ENCODE measurements around the gene MAGEC1.
"Not testable (repeated sequence)": the region's sequence is repeated elsewhere in the genome, so short reads cannot be mapped to it uniquely, and the experiment has no call there.

MAGEC1 gene, protein sequence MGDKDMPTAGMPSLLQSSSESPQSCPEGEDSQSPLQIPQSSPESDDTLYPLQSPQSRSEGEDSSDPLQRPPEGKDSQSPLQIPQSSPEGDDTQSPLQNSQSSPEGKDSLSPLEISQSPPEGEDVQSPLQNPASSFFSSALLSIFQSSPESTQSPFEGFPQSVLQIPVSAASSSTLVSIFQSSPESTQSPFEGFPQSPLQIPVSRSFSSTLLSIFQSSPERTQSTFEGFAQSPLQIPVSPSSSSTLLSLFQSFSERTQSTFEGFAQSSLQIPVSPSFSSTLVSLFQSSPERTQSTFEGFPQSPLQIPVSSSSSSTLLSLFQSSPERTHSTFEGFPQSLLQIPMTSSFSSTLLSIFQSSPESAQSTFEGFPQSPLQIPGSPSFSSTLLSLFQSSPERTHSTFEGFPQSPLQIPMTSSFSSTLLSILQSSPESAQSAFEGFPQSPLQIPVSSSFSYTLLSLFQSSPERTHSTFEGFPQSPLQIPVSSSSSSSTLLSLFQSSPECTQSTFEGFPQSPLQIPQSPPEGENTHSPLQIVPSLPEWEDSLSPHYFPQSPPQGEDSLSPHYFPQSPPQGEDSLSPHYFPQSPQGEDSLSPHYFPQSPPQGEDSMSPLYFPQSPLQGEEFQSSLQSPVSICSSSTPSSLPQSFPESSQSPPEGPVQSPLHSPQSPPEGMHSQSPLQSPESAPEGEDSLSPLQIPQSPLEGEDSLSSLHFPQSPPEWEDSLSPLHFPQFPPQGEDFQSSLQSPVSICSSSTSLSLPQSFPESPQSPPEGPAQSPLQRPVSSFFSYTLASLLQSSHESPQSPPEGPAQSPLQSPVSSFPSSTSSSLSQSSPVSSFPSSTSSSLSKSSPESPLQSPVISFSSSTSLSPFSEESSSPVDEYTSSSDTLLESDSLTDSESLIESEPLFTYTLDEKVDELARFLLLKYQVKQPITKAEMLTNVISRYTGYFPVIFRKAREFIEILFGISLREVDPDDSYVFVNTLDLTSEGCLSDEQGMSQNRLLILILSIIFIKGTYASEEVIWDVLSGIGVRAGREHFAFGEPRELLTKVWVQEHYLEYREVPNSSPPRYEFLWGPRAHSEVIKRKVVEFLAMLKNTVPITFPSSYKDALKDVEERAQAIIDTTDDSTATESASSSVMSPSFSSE

GRCh38 chrX:141903400-141904155, at the start of gene MAGEC1:
Gene MAGEC1 (plus strand): TSS chrX:141903894. CDS start chrX:141905073, 1,179 bp downstream.
- in situ Hi-C loops (cut with MboI; ENCODE audit: low sequenced_read_pairs) = no loop called here

- in situ Hi-C loops (cut with MboI; ENCODE audit: low sequenced_read_pairs) = no loop called here
These were observed 46.2 kb upstream of the MAGEC1 start for GRCh38 chrX:141857479-141857878.

GRCh38 chrX:141879616-141880015, 24.1 kb upstream of the MAGEC1 start:
- in situ Hi-C loops (cut with MboI; ENCODE audit: low sequenced_read_pairs) = no loop called here

- in situ Hi-C loops (cut with MboI; ENCODE audit: low sequenced_read_pairs) = not testable (repeated sequence)
These were observed 14.9 kb upstream of the MAGEC1 start for GRCh38 chrX:141888811-141889210.

DNA sequence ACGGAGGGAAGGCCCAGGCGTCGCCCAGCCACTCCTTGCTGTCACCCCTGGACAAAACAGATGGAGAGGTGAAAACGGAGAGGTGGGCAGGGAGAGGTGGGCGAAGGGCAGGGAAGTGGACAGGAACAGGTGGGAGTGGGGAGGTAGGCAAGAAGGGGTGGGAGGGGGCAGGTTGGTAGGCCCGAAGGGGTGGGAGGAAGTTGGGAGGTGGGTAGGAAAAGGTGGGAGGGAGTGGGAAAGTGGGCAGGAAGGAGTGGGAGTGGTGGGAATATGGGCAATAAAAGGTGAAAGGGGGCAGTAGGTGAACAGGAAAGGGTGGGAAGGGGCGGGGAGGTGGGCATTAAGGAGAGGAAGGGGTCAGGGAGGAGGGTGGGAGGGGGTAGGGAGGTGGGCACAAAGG, 9.0 kb upstream of the MAGEC1 start:
- in situ Hi-C loops (cut with MboI; ENCODE audit: low sequenced_read_pairs) = no loop called here

DNA sequence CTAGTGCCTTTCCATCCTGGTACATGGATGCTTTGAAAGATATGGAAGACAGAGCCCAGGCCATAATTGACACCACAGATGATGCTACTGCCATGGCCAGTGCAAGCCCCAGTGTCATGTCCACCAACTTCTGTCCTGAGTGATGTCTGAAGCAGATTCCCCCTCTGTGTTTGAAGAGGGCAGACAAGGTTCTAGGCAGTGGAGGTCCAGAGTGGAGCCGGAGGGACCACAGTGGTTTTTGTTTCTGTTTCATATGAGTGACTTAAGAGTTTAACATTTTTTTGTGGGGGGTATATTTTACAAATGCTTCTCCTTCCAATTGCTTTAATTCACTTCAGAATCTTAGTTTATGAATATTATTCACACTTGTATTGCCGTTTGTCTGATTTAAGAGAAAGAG, 6.0 kb upstream of the MAGEC1 start:
- in situ Hi-C loops (cut with MboI; ENCODE audit: low sequenced_read_pairs) = no loop called here

- in situ Hi-C loops (cut with MboI; ENCODE audit: low sequenced_read_pairs) = no loop called here
These were observed 1.3 kb upstream of the MAGEC1 start for GRCh38 chrX:141902366-141902765.

DNA sequence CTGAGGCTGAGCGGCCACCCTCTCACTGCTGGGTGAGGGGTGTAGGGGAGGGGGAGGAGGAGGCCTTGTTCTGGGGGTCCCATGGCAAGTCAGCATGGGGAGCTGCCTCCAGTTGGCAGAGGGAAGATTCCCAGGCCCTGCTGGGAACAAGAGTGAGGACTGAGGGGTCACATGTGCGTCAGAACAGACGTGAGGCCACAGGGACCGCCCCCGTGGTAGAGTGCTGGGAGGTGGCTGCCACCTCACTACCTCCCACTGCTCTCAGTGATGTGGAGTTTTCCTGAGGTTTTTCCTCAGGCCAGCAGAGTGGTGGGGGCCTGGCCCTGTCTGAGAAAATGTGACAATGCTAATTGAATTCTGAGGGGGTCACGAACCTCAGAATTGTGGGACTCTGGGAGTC, 568 bp downstream of the MAGEC1 start:
- in situ Hi-C loops (cut with MboI; ENCODE audit: low sequenced_read_pairs) = no loop called here

DNA sequence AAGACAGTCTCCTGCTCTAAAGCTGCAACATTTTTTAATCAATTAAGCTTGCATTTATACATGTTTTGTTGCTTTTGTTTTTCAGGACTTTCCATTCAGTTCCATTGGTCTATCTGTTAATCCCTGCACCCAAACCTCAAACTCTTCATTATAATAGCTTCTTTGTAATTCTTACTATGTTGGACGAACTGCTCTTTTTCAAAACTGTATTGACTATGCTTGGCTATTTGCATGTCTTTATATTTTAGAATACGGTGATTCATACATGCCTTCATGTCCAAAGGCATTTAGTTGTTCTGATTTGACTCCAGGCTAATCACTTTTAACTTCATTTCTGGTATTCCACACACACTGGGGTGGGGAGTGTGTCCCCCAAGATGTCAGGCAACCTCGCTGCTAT, 14.1 kb downstream of the MAGEC1 start:
- in situ Hi-C loops (cut with MboI; ENCODE audit: low sequenced_read_pairs) = no loop called here

DNA sequence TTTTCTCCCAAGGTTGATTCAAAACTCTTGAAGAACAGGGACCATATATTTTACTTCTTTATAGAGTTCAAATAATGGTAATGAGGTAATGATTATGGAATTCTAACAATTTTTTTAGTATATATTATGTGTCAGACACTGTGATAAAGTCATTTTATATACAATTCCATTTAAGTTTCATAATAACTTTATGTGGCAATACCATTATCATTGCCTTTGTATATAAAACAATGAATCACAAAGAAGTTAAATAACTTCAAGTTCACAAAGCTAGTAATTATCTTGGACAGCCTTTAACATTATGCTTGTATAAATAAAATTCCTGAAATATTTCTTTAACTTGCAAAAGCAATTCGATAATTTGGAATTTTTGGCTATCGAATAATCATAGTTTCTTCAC, 20.6 kb downstream of the MAGEC1 start:
- in situ Hi-C loops (cut with MboI; ENCODE audit: low sequenced_read_pairs) = no loop called here

DNA sequence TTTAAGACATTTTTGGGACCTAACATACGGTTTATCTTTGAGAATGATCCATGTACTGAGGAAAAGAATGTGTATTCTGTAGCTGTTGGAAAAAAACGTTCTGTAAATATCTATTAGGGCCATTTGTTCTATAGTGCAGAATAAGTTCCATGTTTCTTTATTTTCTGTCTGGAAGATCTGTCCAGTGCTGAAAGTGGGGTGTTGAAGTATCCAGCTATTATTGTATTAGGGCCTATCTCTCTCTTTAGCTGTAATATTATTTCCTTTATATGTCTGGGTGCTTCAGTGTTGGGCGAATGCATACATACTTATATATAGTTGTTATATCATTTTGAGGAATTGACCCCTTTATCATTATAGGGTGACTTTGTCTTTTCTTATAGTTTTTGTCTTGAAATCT, 24.7 kb downstream of the MAGEC1 start:
- in situ Hi-C loops (cut with MboI; ENCODE audit: low sequenced_read_pairs) = no loop called here

GRCh38 chrX:141934059-141934641, 30.5 kb downstream of the MAGEC1 start:
- in situ Hi-C loops (cut with MboI; ENCODE audit: low sequenced_read_pairs) = no loop called here

DNA sequence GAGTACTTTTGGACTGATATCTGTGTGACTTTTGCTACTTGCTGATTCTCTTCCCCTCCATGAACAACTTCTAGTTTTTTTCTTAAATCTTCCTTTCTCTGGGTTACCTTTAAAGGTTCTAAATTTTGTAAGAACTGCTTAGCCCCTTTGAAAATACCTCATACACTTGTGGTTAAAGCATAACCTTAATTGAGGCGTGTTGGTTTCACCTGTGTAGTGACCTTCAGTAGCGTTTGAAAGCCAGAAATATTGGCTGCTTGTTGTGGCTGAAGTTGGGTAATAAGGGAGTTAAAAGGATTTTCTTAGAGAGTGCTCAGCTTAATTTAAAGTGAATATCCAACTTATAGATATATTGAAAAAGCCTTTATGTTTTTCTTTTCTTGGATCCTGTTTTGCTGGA, 32.0 kb downstream of the MAGEC1 start:
- in situ Hi-C loops (cut with MboI; ENCODE audit: low sequenced_read_pairs) = no loop called here

- in situ Hi-C loops (cut with MboI; ENCODE audit: low sequenced_read_pairs) = no loop called here
These were observed 32.4 kb downstream of the MAGEC1 start for GRCh38 chrX:141936080-141936479.

- in situ Hi-C loops (cut with MboI; ENCODE audit: low sequenced_read_pairs) = no loop called here
These were observed 37.5 kb downstream of the MAGEC1 start for GRCh38 chrX:141941234-141941633.

DNA sequence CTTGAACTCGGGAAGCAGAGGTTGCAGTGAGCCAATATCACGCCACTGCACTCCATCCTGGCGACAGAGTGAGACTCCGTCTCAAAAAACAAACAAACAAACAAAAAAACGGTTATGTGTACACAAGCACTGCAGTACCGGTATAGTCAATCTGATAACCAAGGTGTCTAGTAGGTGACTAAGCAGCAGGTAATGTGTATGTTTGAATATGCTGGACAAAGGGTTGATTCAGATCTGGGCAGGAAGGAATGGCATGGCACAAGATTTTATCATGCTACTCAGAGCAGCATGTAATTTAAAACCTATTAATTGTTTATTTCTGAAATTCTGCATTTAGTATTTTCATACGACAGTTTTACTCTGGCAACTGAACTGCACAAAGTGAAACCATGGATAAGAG, 41.7 kb downstream of the MAGEC1 start:
- in situ Hi-C loops (cut with MboI; ENCODE audit: low sequenced_read_pairs) = no loop called here

- in situ Hi-C loops (cut with MboI; ENCODE audit: low sequenced_read_pairs) = no loop called here
These were observed 43.7 kb downstream of the MAGEC1 start for GRCh38 chrX:141947350-141947749.

DNA sequence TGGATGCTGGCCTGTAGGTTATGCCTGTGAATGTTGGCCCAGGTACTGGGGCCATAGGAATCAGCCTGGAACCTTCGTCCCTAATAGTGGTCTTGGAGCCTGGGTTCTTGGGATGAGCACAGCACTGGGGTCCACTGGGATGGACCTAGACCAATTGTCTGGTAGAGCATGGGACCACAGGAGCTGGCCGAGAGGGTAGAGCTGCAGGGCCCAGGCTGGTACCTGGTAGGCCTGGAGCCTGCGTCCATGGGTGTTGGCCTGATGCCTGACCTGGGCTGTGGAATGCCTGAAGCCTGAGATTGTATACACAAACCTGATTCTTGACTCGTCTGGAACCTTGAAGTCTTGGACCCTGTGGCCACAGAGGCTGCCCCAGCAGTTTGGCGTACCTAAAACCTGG, 48.9 kb downstream of the MAGEC1 start:
- in situ Hi-C loops (cut with MboI; ENCODE audit: low sequenced_read_pairs) = no loop called here

DNA sequence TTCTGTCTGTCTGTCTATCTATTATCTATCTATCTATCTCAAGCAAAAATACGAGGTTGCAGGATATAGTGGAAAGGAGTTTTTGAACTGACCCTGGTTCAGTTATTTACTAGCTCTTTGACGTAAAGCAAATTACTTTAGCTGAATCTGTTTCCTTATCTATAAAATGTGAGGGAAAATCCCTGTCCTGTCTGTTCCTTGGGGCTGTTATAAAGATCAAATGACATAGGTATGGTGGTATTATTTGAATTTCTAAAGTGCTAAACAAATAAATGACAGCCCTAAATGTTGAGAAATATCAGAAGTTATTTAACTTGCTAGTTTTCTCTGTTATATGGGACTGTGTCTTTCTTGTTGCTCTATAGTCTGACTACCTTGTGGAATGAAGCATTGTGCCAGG, 55.0 kb downstream of the MAGEC1 start:
- in situ Hi-C loops (cut with MboI; ENCODE audit: low sequenced_read_pairs) = no loop called here

Measured in hTERT RPE-1 (cell line).